T-helper 1 cell treated with Interleukin-12 subunit alpha and Interleukin-12 subunit beta and Interleukin-4 antibody, amounts not matched to agents 30 μg/mL and 1 μg/mL, for 36 hours (primary cell): ENCODE results near the gene ADORA3.

ENCODE experiments used
- H3K27ac Mint-ChIP-seq: one replicate; pipeline ENCODE4 v1.8.0; 2021; ENCODE audit warnings: mild to moderate bottlenecking, mixed read lengths
- H3K27me3 Mint-ChIP-seq: one replicate; pipeline ENCODE4 v1.8.0; 2021; ENCODE audit warnings: low read depth, mixed read lengths
- H3K36me3 Mint-ChIP-seq: one replicate; pipeline ENCODE4 v1.8.0; 2021; ENCODE audit warnings: low read depth, mixed read lengths
- H3K4me1 Mint-ChIP-seq: one replicate; pipeline ENCODE4 v1.8.0; 2021; ENCODE audit warnings: low read depth, mixed read lengths
- H3K4me3 Mint-ChIP-seq: one replicate; pipeline ENCODE4 v1.8.0; 2021; ENCODE audit warnings: mild to moderate bottlenecking, moderate library complexity, mixed read lengths
- H3K9me3 Mint-ChIP-seq: one replicate; pipeline ENCODE4 v1.8.0; 2021; ENCODE audit warnings: mixed read lengths

The ADORA3 gene

GRCh38 chr1:111474106-111474505, 29.3 kb downstream of the ADORA3 start:
- Mint-ChIP-seq H3K27ac (peak overlapping the region; percentile 17), H3K4me1 (peaks cover 44% of the 10 kb centered on the region), H3K27me3 (peaks cover 22% of the 10 kb centered on the region), H3K4me3 (peak overlapping the region; percentile 52), H3K9me3 (no peaks in the 10 kb centered on the region), H3K36me3 (peaks cover 14% of the 10 kb centered on the region)

GRCh38 chr1:111471538-111471937, 31.9 kb downstream of the ADORA3 start:
- H3K36me3 Mint-ChIP-seq = peaks cover 8% of the 10 kb centered on the region
- peaks cover 7% of the 10 kb centered on the region for H3K27me3 Mint-ChIP-seq
- no peak overlapping the region for H3K27ac Mint-ChIP-seq
- no peak overlapping the region for H3K4me3 Mint-ChIP-seq
- peaks cover 25% of the 10 kb centered on the region for H3K4me1 Mint-ChIP-seq
- H3K9me3 Mint-ChIP-seq = no peaks in the 10 kb centered on the region

DNA sequence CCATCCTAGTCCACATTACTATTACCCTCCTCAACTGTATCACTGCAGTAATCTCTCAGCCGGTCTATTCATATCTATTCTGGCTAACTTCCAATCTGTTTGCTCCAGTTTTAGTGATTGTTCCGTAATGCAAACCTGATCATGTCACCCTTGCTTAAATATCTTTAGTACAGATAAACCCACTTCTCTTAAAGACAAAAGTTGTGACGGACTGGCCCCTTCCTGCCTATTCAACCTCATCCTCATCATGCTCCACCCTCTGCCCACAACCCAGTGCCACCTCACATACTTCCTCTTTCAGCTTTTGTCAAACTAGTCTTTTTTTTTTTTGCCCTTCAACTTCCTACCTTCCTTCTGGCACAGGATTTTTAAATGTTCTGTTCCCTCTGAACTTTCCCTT, 32.4 kb downstream of the ADORA3 start:
- Mint-ChIP-seq H3K27me3 (peaks cover 7% of the 10 kb centered on the region), H3K9me3 (no peaks in the 10 kb centered on the region), H3K4me1 (peaks cover 22% of the 10 kb centered on the region), H3K27ac (no peak overlapping the region), H3K4me3 (no peak overlapping the region), H3K36me3 (peaks cover 8% of the 10 kb centered on the region)

- no peak overlapping the region for H3K4me3 Mint-ChIP-seq
Measured at GRCh38 chr1:111470596-111470995, 32.8 kb downstream of the ADORA3 start.

DNA sequence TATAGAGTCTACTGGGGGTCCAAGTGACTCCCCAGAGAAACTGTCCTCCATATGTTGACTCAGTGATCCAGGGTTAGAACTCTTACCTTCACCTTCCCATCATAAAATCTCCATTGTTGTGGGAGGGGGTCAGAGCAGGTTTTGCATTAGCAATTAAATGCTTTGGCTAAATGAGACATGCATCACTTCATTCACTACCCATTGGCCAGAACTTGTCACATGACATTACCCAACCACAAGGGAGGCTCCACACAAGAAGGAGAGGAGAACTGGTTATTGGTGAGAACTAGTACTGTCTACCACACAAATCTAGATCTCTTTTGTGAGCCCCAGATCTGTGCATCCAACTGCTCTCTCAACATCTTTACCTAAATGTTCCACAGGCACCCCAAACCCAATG, 33.9 kb downstream of the ADORA3 start:
- H3K4me1 Mint-ChIP-seq = peaks cover 12% of the 10 kb centered on the region
- H3K27me3 Mint-ChIP-seq = no peaks in the 10 kb centered on the region
- no peak overlapping the region for H3K4me3 Mint-ChIP-seq
- peaks cover 13% of the 10 kb centered on the region for H3K36me3 Mint-ChIP-seq
- no peak overlapping the region for H3K27ac Mint-ChIP-seq
- no peaks in the 10 kb centered on the region for H3K9me3 Mint-ChIP-seq

More at GRCh38 chr1:111470596-111470995, 32.8 kb downstream of the ADORA3 start:
- H3K27ac Mint-ChIP-seq = no peak overlapping the region
- peaks cover 6% of the 10 kb centered on the region for H3K27me3 Mint-ChIP-seq
- H3K4me1 Mint-ChIP-seq = peaks cover 18% of the 10 kb centered on the region
- H3K9me3 Mint-ChIP-seq = no peaks in the 10 kb centered on the region
- peaks cover 8% of the 10 kb centered on the region for H3K36me3 Mint-ChIP-seq

DNA sequence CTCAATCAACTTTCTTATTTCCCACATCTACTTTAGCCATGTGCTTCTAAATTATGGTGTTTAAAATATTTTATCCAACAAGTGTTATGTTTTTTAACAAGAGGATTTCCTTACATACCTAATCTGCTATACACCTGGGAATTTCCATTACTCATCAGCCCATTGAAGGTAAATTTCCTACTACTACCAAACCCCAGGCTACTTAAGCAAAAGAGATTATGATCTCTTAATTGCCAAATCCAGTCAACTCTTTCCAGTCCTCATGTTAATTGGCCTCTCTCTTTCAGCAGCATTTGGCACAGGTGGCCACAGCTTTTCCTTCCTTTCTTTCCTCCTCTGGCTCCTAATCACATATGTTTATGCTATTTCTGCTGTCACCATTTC, 34.7 kb downstream of the ADORA3 start:
- no peaks in the 10 kb centered on the region for H3K9me3 Mint-ChIP-seq
- no peak overlapping the region for H3K27ac Mint-ChIP-seq
- no peak overlapping the region for H3K4me3 Mint-ChIP-seq
- H3K4me1 Mint-ChIP-seq = peaks cover 8% of the 10 kb centered on the region
- peaks cover 19% of the 10 kb centered on the region for H3K36me3 Mint-ChIP-seq
- no peaks in the 10 kb centered on the region for H3K27me3 Mint-ChIP-seq

- no peaks in the 10 kb centered on the region for H3K27me3 Mint-ChIP-seq
Measured at GRCh38 chr1:111467865-111468716, 35.3 kb downstream of the ADORA3 start.

GRCh38 chr1:111466480-111466879, 37.0 kb downstream of the ADORA3 start:
- Mint-ChIP-seq H3K4me3 (no peak overlapping the region), H3K4me1 (peaks cover 5% of the 10 kb centered on the region), H3K27ac (no peak overlapping the region)

More at GRCh38 chr1:111467865-111468716, 35.3 kb downstream of the ADORA3 start:
- H3K4me1 Mint-ChIP-seq = peaks cover 11% of the 10 kb centered on the region
- H3K9me3 Mint-ChIP-seq = no peaks in the 10 kb centered on the region
- H3K36me3 Mint-ChIP-seq = peaks cover 23% of the 10 kb centered on the region
- H3K4me3 Mint-ChIP-seq = no peak overlapping the region
- H3K27ac Mint-ChIP-seq = no peak overlapping the region

GRCh38 chr1:111465754-111466153, 37.7 kb downstream of the ADORA3 start:
- peaks cover 32% of the 10 kb centered on the region for H3K36me3 Mint-ChIP-seq
- H3K27me3 Mint-ChIP-seq = no peaks in the 10 kb centered on the region
- H3K4me3 Mint-ChIP-seq = no peak overlapping the region
- no peaks in the 10 kb centered on the region for H3K9me3 Mint-ChIP-seq
- H3K4me1 Mint-ChIP-seq = peaks cover 5% of the 10 kb centered on the region
- no peak overlapping the region for H3K27ac Mint-ChIP-seq

More at GRCh38 chr1:111466480-111466879, 37.0 kb downstream of the ADORA3 start:
- Mint-ChIP-seq H3K27me3 (no peaks in the 10 kb centered on the region), H3K36me3 (peaks cover 30% of the 10 kb centered on the region), H3K9me3 (no peaks in the 10 kb centered on the region)

GRCh38 chr1:111463029-111463683, 40.3 kb downstream of the ADORA3 start:
- Mint-ChIP-seq H3K27ac (no peak overlapping the region), H3K4me1 (peaks cover 7% of the 10 kb centered on the region), H3K36me3 (peaks cover 42% of the 10 kb centered on the region), H3K9me3 (no peaks in the 10 kb centered on the region), H3K27me3 (no peaks in the 10 kb centered on the region), H3K4me3 (no peak overlapping the region)

GRCh38 chr1:111462370-111463028, 40.9 kb downstream of the ADORA3 start:
- Mint-ChIP-seq H3K9me3 (no peaks in the 10 kb centered on the region), H3K4me1 (peaks cover 11% of the 10 kb centered on the region), H3K36me3 (peaks cover 48% of the 10 kb centered on the region), H3K27ac (no peak overlapping the region), H3K27me3 (no peaks in the 10 kb centered on the region), H3K4me3 (no peak overlapping the region)

DNA sequence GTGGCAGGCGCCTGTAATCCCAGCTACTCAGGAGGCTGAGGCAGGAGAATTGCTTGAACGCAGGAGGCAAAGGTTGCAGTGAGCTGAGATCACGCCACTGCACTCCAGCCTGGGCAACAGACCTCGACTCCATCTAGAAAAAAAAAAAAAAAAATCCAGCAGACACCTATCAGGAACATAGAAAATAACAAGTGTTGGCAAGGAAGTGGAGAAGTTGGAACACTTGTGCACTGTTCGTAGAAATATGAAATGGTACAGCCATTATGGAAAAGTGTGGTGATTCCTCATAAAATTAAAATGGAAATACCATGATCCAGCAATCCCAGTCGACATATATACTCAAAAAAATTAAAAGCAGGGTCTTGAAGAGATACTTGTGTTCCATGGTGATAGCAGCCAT, 41.7 kb downstream of the ADORA3 start:
- peaks cover 54% of the 10 kb centered on the region for H3K36me3 Mint-ChIP-seq
- H3K27ac Mint-ChIP-seq = no peak overlapping the region
- no peak overlapping the region for H3K4me3 Mint-ChIP-seq
- no peaks in the 10 kb centered on the region for H3K9me3 Mint-ChIP-seq
- no peaks in the 10 kb centered on the region for H3K27me3 Mint-ChIP-seq
- peaks cover 14% of the 10 kb centered on the region for H3K4me1 Mint-ChIP-seq

GRCh38 chr1:111455642-111456031, 47.8 kb downstream of the ADORA3 start:
- peak overlapping the region; percentile 59 for H3K4me3 Mint-ChIP-seq
- peaks cover 56% of the 10 kb centered on the region for H3K36me3 Mint-ChIP-seq
- H3K4me1 Mint-ChIP-seq = peaks cover 60% of the 10 kb centered on the region
- no peaks in the 10 kb centered on the region for H3K27me3 Mint-ChIP-seq
- peak overlapping the region; percentile 41 for H3K27ac Mint-ChIP-seq
- H3K9me3 Mint-ChIP-seq = no peaks in the 10 kb centered on the region

DNA sequence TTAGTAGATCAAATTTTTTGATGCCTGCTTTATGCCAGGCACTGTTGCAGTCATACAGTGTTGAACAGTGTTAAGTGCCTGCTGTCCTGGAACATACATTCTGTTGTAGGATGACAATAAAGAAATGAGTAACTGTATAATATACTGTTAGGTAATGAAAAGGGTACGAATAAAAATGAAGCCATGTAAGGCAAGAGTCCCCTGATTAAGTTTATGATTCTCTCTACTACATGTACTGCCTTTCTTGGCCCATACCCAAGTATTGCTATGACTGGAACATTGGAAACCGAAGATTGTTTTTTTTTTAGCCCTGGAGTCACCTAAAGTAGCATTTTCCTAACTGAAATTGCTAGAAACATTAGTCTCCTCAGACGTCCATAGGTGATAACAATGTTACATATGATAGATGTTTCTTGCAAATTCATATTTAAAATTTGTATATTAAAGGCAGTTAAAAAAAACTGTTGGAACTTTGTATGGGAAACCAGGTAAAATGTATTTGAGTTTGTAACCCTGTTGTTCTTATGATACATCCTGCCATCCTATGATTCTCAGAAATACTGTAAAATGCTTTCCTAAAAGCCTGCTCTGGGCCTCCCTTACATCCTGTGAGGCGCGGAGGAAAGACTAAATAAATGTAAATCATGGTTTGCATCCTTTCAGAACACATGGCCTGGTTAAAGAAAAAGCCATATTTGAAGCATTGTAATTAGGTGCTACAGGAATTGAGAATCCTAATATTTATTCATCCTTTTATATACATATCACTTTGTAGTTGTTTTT, 48.4 kb downstream of the ADORA3 start:
- Mint-ChIP-seq H3K27me3 (no peaks in the 10 kb centered on the region), H3K4me3 (peak overlapping the region; percentile 59), H3K4me1 (peaks cover 63% of the 10 kb centered on the region), H3K27ac (peak overlapping the region; percentile 76), H3K36me3 (peaks cover 55% of the 10 kb centered on the region), H3K9me3 (no peaks in the 10 kb centered on the region)
